ENCODE results near the gene BSND. TPM values are rescaled to one million over a fixed set of nuclear protein-coding genes. Genes with fewer than 3 reads are reported as not detected.

Gene BSND
- total and polyA plus RNA-seq, 4 donors, result 0.06 TPM; not detected in 3

- H3K9me3 ChIP-seq (ENCODE audit: control insufficient read depth, insufficient read depth, low read length), result no peaks in the 10 kb centered on the region
- no peaks in the 10 kb centered on the region for H3K36me3 ChIP-seq (ENCODE audit: control insufficient read depth, insufficient read depth, low read length)
- peaks cover 28% of the 10 kb centered on the region for H3K4me1 ChIP-seq (ENCODE audit: control insufficient read depth, insufficient read depth, low read length)
- DNase-seq (ENCODE audit: low read depth in 4 of 6, low spot score in 6 of 6), result peak in 3 of 6 donors; percentile 26 to 80 (median 66)
- WGBS (ENCODE audit: insufficient coverage), result 50% methylated on average over 4 of the region's 9 CpGs
- no peak overlapping the region for H3K27ac ChIP-seq (ENCODE audit: low read depth, low read length)
- H3K4me3 ChIP-seq (ENCODE audit: low read depth, low read length), result no peak overlapping the region
- H3K27me3 ChIP-seq (ENCODE audit: control insufficient read depth, insufficient read depth, low read length), result no peaks in the 10 kb centered on the region
These were observed 51.5 kb downstream of the BSND start for GRCh38 chr1:55050283-55050682.

GRCh38 chr1:55051169-55051568 lies 52.4 kb downstream of the BSND start:
- peaks cover 28% of the 10 kb centered on the region for H3K4me1 ChIP-seq (ENCODE audit: control insufficient read depth, insufficient read depth, low read length)
- no peak overlapping the region for H3K4me3 ChIP-seq (ENCODE audit: low read depth, low read length)
- DNase-seq (ENCODE audit: low read depth in 4 of 6, low spot score in 6 of 6), result no peak
- no peak overlapping the region for H3K27ac ChIP-seq (ENCODE audit: low read depth, low read length)
- no peaks in the 10 kb centered on the region for H3K27me3 ChIP-seq (ENCODE audit: control insufficient read depth, insufficient read depth, low read length)
- 92% methylated on average over 5 of the region's 5 CpGs for WGBS (ENCODE audit: insufficient coverage)
- H3K9me3 ChIP-seq (ENCODE audit: control insufficient read depth, insufficient read depth, low read length), result no peaks in the 10 kb centered on the region
- no peaks in the 10 kb centered on the region for H3K36me3 ChIP-seq (ENCODE audit: control insufficient read depth, insufficient read depth, low read length)

- H3K27ac ChIP-seq (ENCODE audit: low read depth, low read length), result no peak overlapping the region
- 82% methylated on average over 6 of the region's 9 CpGs for WGBS (ENCODE audit: insufficient coverage)
These were observed 52.9 kb downstream of the BSND start for GRCh38 chr1:55051621-55052020.

GRCh38 chr1:55052221-55053142 lies 53.7 kb downstream of the BSND start:
- no peaks in the 10 kb centered on the region for H3K27me3 ChIP-seq (ENCODE audit: control insufficient read depth, insufficient read depth, low read length)
- DNase-seq (ENCODE audit: low read depth in 4 of 6, low spot score in 6 of 6), result no peak
- peaks cover 3% of the 10 kb centered on the region for H3K36me3 ChIP-seq (ENCODE audit: control insufficient read depth, insufficient read depth, low read length)
- WGBS (ENCODE audit: insufficient coverage), result 90% methylated on average over 23 of the region's 29 CpGs
- H3K4me3 ChIP-seq (ENCODE audit: low read depth, low read length), result no peak overlapping the region
- no peaks in the 10 kb centered on the region for H3K9me3 ChIP-seq (ENCODE audit: control insufficient read depth, insufficient read depth, low read length)
- H3K4me1 ChIP-seq (ENCODE audit: control insufficient read depth, insufficient read depth, low read length), result peaks cover 28% of the 10 kb centered on the region
- H3K27ac ChIP-seq (ENCODE audit: low read depth, low read length), result no peak overlapping the region

More at GRCh38 chr1:55051621-55052020, 52.9 kb downstream of the BSND start:
- Histone ChIP-seq H3K9me3 (ENCODE audit: control insufficient read depth, insufficient read depth, low read length) (no peaks in the 10 kb centered on the region), H3K27me3 (ENCODE audit: control insufficient read depth, insufficient read depth, low read length) (no peaks in the 10 kb centered on the region), H3K4me3 (ENCODE audit: low read depth, low read length) (no peak overlapping the region), H3K36me3 (ENCODE audit: control insufficient read depth, insufficient read depth, low read length) (peaks cover 2% of the 10 kb centered on the region), H3K4me1 (ENCODE audit: control insufficient read depth, insufficient read depth, low read length) (peaks cover 28% of the 10 kb centered on the region)
- DNase-seq (ENCODE audit: low read depth in 4 of 6, low spot score in 6 of 6), result no peak

GRCh38 chr1:55053265-55053954 lies 54.7 kb downstream of the BSND start:
- peaks cover 28% of the 10 kb centered on the region for H3K4me1 ChIP-seq (ENCODE audit: control insufficient read depth, insufficient read depth, low read length)
- H3K4me3 ChIP-seq (ENCODE audit: low read depth, low read length), result no peak overlapping the region
- H3K27ac ChIP-seq (ENCODE audit: low read depth, low read length), result no peak overlapping the region
- H3K36me3 ChIP-seq (ENCODE audit: control insufficient read depth, insufficient read depth, low read length), result peaks cover 3% of the 10 kb centered on the region
- WGBS (ENCODE audit: insufficient coverage), result 83% methylated on average over 7 of the region's 7 CpGs
- no peaks in the 10 kb centered on the region for H3K27me3 ChIP-seq (ENCODE audit: control insufficient read depth, insufficient read depth, low read length)
- no peaks in the 10 kb centered on the region for H3K9me3 ChIP-seq (ENCODE audit: control insufficient read depth, insufficient read depth, low read length)
- DNase-seq (ENCODE audit: low read depth in 4 of 6, low spot score in 6 of 6), result no peak

- peaks cover 22% of the 10 kb centered on the region for H3K4me1 ChIP-seq (ENCODE audit: control insufficient read depth, insufficient read depth, low read length)
- DNase-seq (ENCODE audit: low read depth in 4 of 6, low spot score in 6 of 6), result no peak
These were observed 55.7 kb downstream of the BSND start for GRCh38 chr1:55054396-55054795.

GRCh38 chr1:55055084-55055882 lies 56.5 kb downstream of the BSND start:
- Histone ChIP-seq H3K9me3 (ENCODE audit: control insufficient read depth, insufficient read depth, low read length) (no peaks in the 10 kb centered on the region), H3K4me3 (ENCODE audit: low read depth, low read length) (no peak overlapping the region), H3K27ac (ENCODE audit: low read depth, low read length) (no peak overlapping the region), H3K27me3 (ENCODE audit: control insufficient read depth, insufficient read depth, low read length) (no peaks in the 10 kb centered on the region), H3K4me1 (ENCODE audit: control insufficient read depth, insufficient read depth, low read length) (peaks cover 13% of the 10 kb centered on the region), H3K36me3 (ENCODE audit: control insufficient read depth, insufficient read depth, low read length) (peaks cover 3% of the 10 kb centered on the region)
- WGBS (ENCODE audit: insufficient coverage), result 86% methylated on average over 10 of the region's 12 CpGs
- DNase-seq (ENCODE audit: low read depth in 4 of 6, low spot score in 6 of 6), result no peak

More at GRCh38 chr1:55054396-55054795, 55.7 kb downstream of the BSND start:
- H3K4me3 ChIP-seq (ENCODE audit: low read depth, low read length), result no peak overlapping the region
- 90% methylated on average over 5 of the region's 5 CpGs for WGBS (ENCODE audit: insufficient coverage)
- no peak overlapping the region for H3K27ac ChIP-seq (ENCODE audit: low read depth, low read length)
- peaks cover 3% of the 10 kb centered on the region for H3K36me3 ChIP-seq (ENCODE audit: control insufficient read depth, insufficient read depth, low read length)
- H3K9me3 ChIP-seq (ENCODE audit: control insufficient read depth, insufficient read depth, low read length), result no peaks in the 10 kb centered on the region
- no peaks in the 10 kb centered on the region for H3K27me3 ChIP-seq (ENCODE audit: control insufficient read depth, insufficient read depth, low read length)

GRCh38 chr1:55055951-55056631 lies 57.4 kb downstream of the BSND start:
- 94% methylated on average over 29 of the region's 42 CpGs for WGBS (ENCODE audit: insufficient coverage)
- H3K36me3 ChIP-seq (ENCODE audit: control insufficient read depth, insufficient read depth, low read length), result peaks cover 3% of the 10 kb centered on the region
- DNase-seq (ENCODE audit: low read depth in 4 of 6, low spot score in 6 of 6), result no peak
- H3K4me1 ChIP-seq (ENCODE audit: control insufficient read depth, insufficient read depth, low read length), result peaks cover 5% of the 10 kb centered on the region
- no peak overlapping the region for H3K27ac ChIP-seq (ENCODE audit: low read depth, low read length)
- H3K9me3 ChIP-seq (ENCODE audit: control insufficient read depth, insufficient read depth, low read length), result no peaks in the 10 kb centered on the region
- H3K27me3 ChIP-seq (ENCODE audit: control insufficient read depth, insufficient read depth, low read length), result no peaks in the 10 kb centered on the region
- H3K4me3 ChIP-seq (ENCODE audit: low read depth, low read length), result no peak overlapping the region

- H3K27me3 ChIP-seq (ENCODE audit: control insufficient read depth, insufficient read depth, low read length), result no peaks in the 10 kb centered on the region
These were observed 57.9 kb downstream of the BSND start for GRCh38 chr1:55056632-55056992.

More at GRCh38 chr1:55056632-55056992, 57.9 kb downstream of the BSND start:
- no peak overlapping the region for H3K4me3 ChIP-seq (ENCODE audit: low read depth, low read length)
- peaks cover 4% of the 10 kb centered on the region for H3K4me1 ChIP-seq (ENCODE audit: control insufficient read depth, insufficient read depth, low read length)
- no peak overlapping the region for H3K27ac ChIP-seq (ENCODE audit: low read depth, low read length)
- no peaks in the 10 kb centered on the region for H3K9me3 ChIP-seq (ENCODE audit: control insufficient read depth, insufficient read depth, low read length)
- peaks cover 3% of the 10 kb centered on the region for H3K36me3 ChIP-seq (ENCODE audit: control insufficient read depth, insufficient read depth, low read length)
- WGBS (ENCODE audit: insufficient coverage), result 96% methylated on average over 10 of the region's 20 CpGs
- DNase-seq (ENCODE audit: low read depth in 4 of 6, low spot score in 6 of 6), result no peak
